ENCODE results near the gene SON. TPM values are rescaled to one million over a fixed set of nuclear protein-coding genes. Genes with fewer than 3 reads are reported as not detected.
A peak's percentile ranks its signal among the peaks of the same experiment; 100 is the strongest.
"Not testable (repeated sequence)": the region's sequence is repeated elsewhere in the genome, so short reads cannot be mapped to it uniquely, and the experiment has no call there.

SON gene
- total RNA-seq, result 138 TPM
- polyA plus RNA-seq (ENCODE audit: insufficient read depth in 1 of 8, insufficient read length in 8 of 8, low replicate concordance in 1 of 8), result 100 to 1,000 TPM; 158 to 238 (median 202) TPM
- long read RNA-seq, donor 1, full-length matches to known transcripts, result 11 of 57 reads
- long read RNA-seq, donor 1, partial matches to known transcripts, result 46 of 57 reads
- long read RNA-seq, donor 1, other reads (novel, unspliced or antisense), result 0 of 57 reads
- long read RNA-seq, donor 2, partial matches to known transcripts, result 12 of 13 reads
- long read RNA-seq, donor 2, other reads (novel, unspliced or antisense), result 0 of 13 reads
- long read RNA-seq, donor 3, full-length matches to known transcripts, result 11 of 123 reads
- long read RNA-seq, donor 3, partial matches to known transcripts, result 112 of 123 reads
- long read RNA-seq, donor 3, other reads (novel, unspliced or antisense), result 0 of 123 reads
- long read RNA-seq, donor 4, full-length matches to known transcripts, result 5 of 68 reads
- long read RNA-seq, donor 4, partial matches to known transcripts, result 63 of 68 reads
- long read RNA-seq, donor 4, other reads (novel, unspliced or antisense), result 0 of 68 reads
- long read RNA-seq, donor 5, full-length matches to known transcripts, result 22 of 245 reads
- long read RNA-seq, donor 5, partial matches to known transcripts, result 205 of 245 reads
- long read RNA-seq, donor 5, other reads (novel, unspliced or antisense), result 18 of 245 reads
- long read RNA-seq, donor 6, full-length matches to known transcripts, result 24 of 165 reads
- long read RNA-seq, donor 6, partial matches to known transcripts, result 141 of 165 reads
- long read RNA-seq, donor 6, other reads (novel, unspliced or antisense), result 0 of 165 reads
- long read RNA-seq, donor 7, full-length matches to known transcripts, result 17 of 128 reads
- long read RNA-seq, donor 7, partial matches to known transcripts, result 105 of 128 reads
- long read RNA-seq, donor 7, other reads (novel, unspliced or antisense), result 6 of 128 reads
- long read RNA-seq, donor 8, full-length matches to known transcripts, result 16 of 140 reads
- long read RNA-seq, donor 8, partial matches to known transcripts, result 124 of 140 reads
- long read RNA-seq, donor 8, other reads (novel, unspliced or antisense), result 0 of 140 reads
- long read RNA-seq, donor 9, full-length matches to known transcripts, result 15 of 109 reads
- long read RNA-seq, donor 9, partial matches to known transcripts, result 94 of 109 reads
- long read RNA-seq, donor 9, other reads (novel, unspliced or antisense), result 0 of 109 reads
- long read RNA-seq, donor 10, full-length matches to known transcripts, result 24 of 204 reads
- long read RNA-seq, donor 10, partial matches to known transcripts, result 180 of 204 reads
- long read RNA-seq, donor 10, other reads (novel, unspliced or antisense), result 0 of 204 reads
- long read RNA-seq, donor 11, full-length matches to known transcripts, result 14 of 127 reads
- long read RNA-seq, donor 11, partial matches to known transcripts, result 113 of 127 reads
- long read RNA-seq, donor 11, other reads (novel, unspliced or antisense), result 0 of 127 reads

- H3K4me3 ChIP-seq (ENCODE audit: low read length), result peak within 1 kb of the TSS; percentile 83
- H3K27me3 ChIP-seq (ENCODE audit: control insufficient read depth, insufficient read depth, low read length), result no peaks in the 10 kb centered on the region
- DNase-seq, result peak; percentile 100
- peaks cover 6% of the 10 kb centered on the region for H3K4me1 ChIP-seq (ENCODE audit: control insufficient read depth, insufficient read depth, low read length)
- peak within 1 kb of the TSS; percentile 100 for H3K27ac ChIP-seq (ENCODE audit: low read length)
- no peaks in the 10 kb centered on the region for H3K9me3 ChIP-seq (replicated peaks; ENCODE audit: control insufficient read depth, low read depth, low read length)
- WGBS (ENCODE audit: insufficient coverage), result under 1% methylated on average over 55 of the region's 57 CpGs
- H3K36me3 ChIP-seq (ENCODE audit: control insufficient read depth, insufficient read depth, low read length), result peaks cover 11% of the 10 kb centered on the region
These were observed at the start of gene SON for GRCh38 chr21:33542640-33543504. SON (plus strand) TSS chr21:33543038; CDS start chr21:33543093, 55 bp downstream.

- H3K4me1 ChIP-seq (ENCODE audit: control insufficient read depth, insufficient read depth, low read length), result peaks cover 6% of the 10 kb centered on the region
- H3K27me3 ChIP-seq (ENCODE audit: control insufficient read depth, insufficient read depth, low read length), result peaks cover 4% of the 10 kb centered on the region
- H3K4me3 ChIP-seq (ENCODE audit: low read length), result no peak overlapping the region
- no peaks in the 10 kb centered on the region for H3K36me3 ChIP-seq (ENCODE audit: control insufficient read depth, insufficient read depth, low read length)
- no peak for DNase-seq
- WGBS (ENCODE audit: insufficient coverage), result no CpG with 5 or more reads among the region's 3 CpGs
- no peak overlapping the region for H3K27ac ChIP-seq (ENCODE audit: low read length)
- no peaks in the 10 kb centered on the region for H3K9me3 ChIP-seq (replicated peaks; ENCODE audit: control insufficient read depth, low read depth, low read length)
These were observed 49.1 kb upstream of the SON start for GRCh38 chr21:33493756-33494155.

- 62% methylated on average over 4 of the region's 4 CpGs for WGBS (ENCODE audit: insufficient coverage)
- H3K9me3 ChIP-seq (replicated peaks; ENCODE audit: control insufficient read depth, low read depth, low read length), result no peaks in the 10 kb centered on the region
- H3K4me1 ChIP-seq (ENCODE audit: control insufficient read depth, insufficient read depth, low read length), result peaks cover 6% of the 10 kb centered on the region
- DNase-seq, result no peak
- no peak overlapping the region for H3K27ac ChIP-seq (ENCODE audit: low read length)
- no peaks in the 10 kb centered on the region for H3K36me3 ChIP-seq (ENCODE audit: control insufficient read depth, insufficient read depth, low read length)
- peaks cover 4% of the 10 kb centered on the region for H3K27me3 ChIP-seq (ENCODE audit: control insufficient read depth, insufficient read depth, low read length)
- H3K4me3 ChIP-seq (ENCODE audit: low read length), result no peak overlapping the region
These were observed 47.1 kb upstream of the SON start for GRCh38 chr21:33495743-33496142.

- no peaks in the 10 kb centered on the region for H3K9me3 ChIP-seq (replicated peaks; ENCODE audit: control insufficient read depth, low read depth, low read length)
- H3K36me3 ChIP-seq (ENCODE audit: control insufficient read depth, insufficient read depth, low read length), result no peaks in the 10 kb centered on the region
- no peak overlapping the region for H3K27ac ChIP-seq (ENCODE audit: low read length)
- H3K4me1 ChIP-seq (ENCODE audit: control insufficient read depth, insufficient read depth, low read length), result peaks cover 2% of the 10 kb centered on the region
- no peak overlapping the region for H3K4me3 ChIP-seq (ENCODE audit: low read length)
- H3K27me3 ChIP-seq (ENCODE audit: control insufficient read depth, insufficient read depth, low read length), result peaks cover 4% of the 10 kb centered on the region
- DNase-seq, result no peak
- 51% methylated on average over 7 of the region's 7 CpGs for WGBS (ENCODE audit: insufficient coverage)
These were observed 46.5 kb upstream of the SON start for GRCh38 chr21:33496345-33496744.

- H3K36me3 ChIP-seq (ENCODE audit: control insufficient read depth, insufficient read depth, low read length), result peaks cover 29% of the 10 kb centered on the region
- WGBS (ENCODE audit: insufficient coverage), result no CpG with 5 or more reads among the region's 8 CpGs
These were observed 37.0 kb upstream of the SON start for GRCh38 chr21:33505833-33506232.

GRCh38 chr21:33507003-33507402 lies 35.8 kb upstream of the SON start:
- not testable (repeated sequence) for H3K27me3 ChIP-seq (ENCODE audit: control insufficient read depth, insufficient read depth, low read length); H3K4me3 ChIP-seq (ENCODE audit: low read length); H3K4me1 ChIP-seq (ENCODE audit: control insufficient read depth, insufficient read depth, low read length); DNase-seq; H3K27ac ChIP-seq (ENCODE audit: low read length); H3K9me3 ChIP-seq (replicated peaks; ENCODE audit: control insufficient read depth, low read depth, low read length)
- peaks cover 40% of the 10 kb centered on the region for H3K36me3 ChIP-seq (ENCODE audit: control insufficient read depth, insufficient read depth, low read length)
- WGBS (ENCODE audit: insufficient coverage), result no CpG with 5 or more reads among the region's 1 CpG

More at GRCh38 chr21:33505833-33506232, 37.0 kb upstream of the SON start:
- no peaks in the 10 kb centered on the region for H3K27me3 ChIP-seq (ENCODE audit: control insufficient read depth, insufficient read depth, low read length)
- H3K4me1 ChIP-seq (ENCODE audit: control insufficient read depth, insufficient read depth, low read length), result no peaks in the 10 kb centered on the region
- DNase-seq, result no peak
- H3K4me3 ChIP-seq (ENCODE audit: low read length), result no peak overlapping the region
- no peak overlapping the region for H3K27ac ChIP-seq (ENCODE audit: low read length)
- no peaks in the 10 kb centered on the region for H3K9me3 ChIP-seq (replicated peaks; ENCODE audit: control insufficient read depth, low read depth, low read length)

GRCh38 chr21:33510826-33511225 lies 32.0 kb upstream of the SON start:
- Histone ChIP-seq H3K36me3 (ENCODE audit: control insufficient read depth, insufficient read depth, low read length) (peaks cover 45% of the 10 kb centered on the region), H3K9me3 (replicated peaks; ENCODE audit: control insufficient read depth, low read depth, low read length) (no peaks in the 10 kb centered on the region), H3K4me3 (ENCODE audit: low read length) (no peak overlapping the region), H3K27me3 (ENCODE audit: control insufficient read depth, insufficient read depth, low read length) (no peaks in the 10 kb centered on the region), H3K27ac (ENCODE audit: low read length) (no peak overlapping the region), H3K4me1 (ENCODE audit: control insufficient read depth, insufficient read depth, low read length) (no peaks in the 10 kb centered on the region)
- 93% methylated on average over 5 of the region's 8 CpGs for WGBS (ENCODE audit: insufficient coverage)
- DNase-seq, result peak; percentile 5

- no peak for DNase-seq
- H3K4me1 ChIP-seq (ENCODE audit: control insufficient read depth, insufficient read depth, low read length), result no peaks in the 10 kb centered on the region
- H3K36me3 ChIP-seq (ENCODE audit: control insufficient read depth, insufficient read depth, low read length), result peaks cover 45% of the 10 kb centered on the region
- no peaks in the 10 kb centered on the region for H3K27me3 ChIP-seq (ENCODE audit: control insufficient read depth, insufficient read depth, low read length)
- WGBS (ENCODE audit: insufficient coverage), result 94% methylated on average over 3 of the region's 4 CpGs
- H3K4me3 ChIP-seq (ENCODE audit: low read length), result no peak overlapping the region
- H3K27ac ChIP-seq (ENCODE audit: low read length), result no peak overlapping the region
- H3K9me3 ChIP-seq (replicated peaks; ENCODE audit: control insufficient read depth, low read depth, low read length), result no peaks in the 10 kb centered on the region
These were observed 31.2 kb upstream of the SON start for GRCh38 chr21:33511639-33512038.

GRCh38 chr21:33512481-33512880 lies 30.4 kb upstream of the SON start:
- 100% methylated on average over 2 of the region's 3 CpGs for WGBS (ENCODE audit: insufficient coverage)

More at GRCh38 chr21:33512481-33512880, 30.4 kb upstream of the SON start:
- no peak for DNase-seq
- Histone ChIP-seq H3K27me3 (ENCODE audit: control insufficient read depth, insufficient read depth, low read length) (no peaks in the 10 kb centered on the region), H3K9me3 (replicated peaks; ENCODE audit: control insufficient read depth, low read depth, low read length) (no peaks in the 10 kb centered on the region), H3K4me3 (ENCODE audit: low read length) (no peak overlapping the region), H3K27ac (ENCODE audit: low read length) (no peak overlapping the region), H3K36me3 (ENCODE audit: control insufficient read depth, insufficient read depth, low read length) (peaks cover 48% of the 10 kb centered on the region), H3K4me1 (ENCODE audit: control insufficient read depth, insufficient read depth, low read length) (no peaks in the 10 kb centered on the region)
